ENCODE data around the gene SLC39A3. TPM values are rescaled to one million over a fixed set of nuclear protein-coding genes. Genes with fewer than 3 reads are reported as not detected.

The SLC39A3 gene
- total RNA-seq, 4 donors from 2014 or later, result 29.8 to 42.5 (median 36.2) TPM

DNA sequence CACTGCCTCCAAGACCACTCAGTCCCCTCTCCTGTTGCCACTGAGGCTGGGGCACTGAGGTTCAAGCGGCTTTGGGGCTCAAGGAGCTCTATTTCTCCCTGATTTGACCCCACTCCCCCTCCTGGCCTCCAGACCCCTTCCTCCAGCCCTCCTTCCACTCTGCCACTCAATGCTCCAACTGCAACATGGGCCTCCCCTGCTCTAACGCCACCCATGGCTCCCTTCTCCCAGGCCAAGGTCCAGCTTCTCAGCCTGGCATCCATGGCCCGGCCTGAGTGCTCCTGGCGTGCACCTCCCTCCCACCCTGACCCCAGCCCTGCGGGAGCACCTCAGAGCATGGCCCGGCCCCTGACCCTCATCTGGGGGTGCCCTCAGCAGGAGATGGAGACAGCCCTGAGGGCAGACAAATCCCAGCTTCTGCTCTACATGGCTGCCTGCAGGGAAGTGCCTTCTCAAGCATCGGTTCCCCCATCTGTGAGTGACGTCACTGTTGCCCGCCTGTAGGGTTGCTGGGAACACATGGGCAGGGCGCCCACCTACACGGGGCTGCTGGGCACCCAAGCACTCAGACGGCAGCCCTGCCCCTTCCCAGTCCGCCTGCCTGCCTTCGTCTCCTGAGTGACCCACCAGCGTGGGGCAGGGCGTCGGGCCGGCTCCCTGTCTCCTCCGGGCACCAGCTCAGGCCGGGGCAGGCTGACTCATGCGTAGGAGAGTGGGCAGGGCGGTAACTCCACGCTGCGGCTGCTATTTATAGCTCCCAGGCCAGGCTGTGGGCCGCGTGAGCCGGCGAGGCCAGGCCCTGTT lies 17.1 kb downstream of the SLC39A3 start:
- Histone ChIP-seq H3K27ac (peak overlapping the region in 1 of 4 donors; percentile 18), H3K27me3 (peaks cover 0 to 73% of the 10 kb centered on the region in 2 donors), H3K4me1 (peaks cover 0 to 41% (median 8%) of the 10 kb centered on the region in 4 donors), H3K36me3 (no peaks in the 10 kb centered on the region), H3K4me3 (no peak overlapping the region), H3K9me3 (no peaks in the 10 kb centered on the region)
- peak in 1 of 2 donors; percentile 17 for DNase-seq (ENCODE audit: low spot score in 2 of 2)
- WGBS, 2 donors, result 43 to 55% methylated on average over 9 to 20 of the region's 28 CpGs
- TF ChIP-seq CTCF (IDR thresholded peaks at IDR 0.05), result no peak
- no peak for TF ChIP-seq POLR2A (IDR thresholded peaks at IDR 0.05)
- peak in 1 of 2 donors; percentile 22 for TF ChIP-seq EP300 (IDR thresholded peaks at IDR 0.05)

DNA sequence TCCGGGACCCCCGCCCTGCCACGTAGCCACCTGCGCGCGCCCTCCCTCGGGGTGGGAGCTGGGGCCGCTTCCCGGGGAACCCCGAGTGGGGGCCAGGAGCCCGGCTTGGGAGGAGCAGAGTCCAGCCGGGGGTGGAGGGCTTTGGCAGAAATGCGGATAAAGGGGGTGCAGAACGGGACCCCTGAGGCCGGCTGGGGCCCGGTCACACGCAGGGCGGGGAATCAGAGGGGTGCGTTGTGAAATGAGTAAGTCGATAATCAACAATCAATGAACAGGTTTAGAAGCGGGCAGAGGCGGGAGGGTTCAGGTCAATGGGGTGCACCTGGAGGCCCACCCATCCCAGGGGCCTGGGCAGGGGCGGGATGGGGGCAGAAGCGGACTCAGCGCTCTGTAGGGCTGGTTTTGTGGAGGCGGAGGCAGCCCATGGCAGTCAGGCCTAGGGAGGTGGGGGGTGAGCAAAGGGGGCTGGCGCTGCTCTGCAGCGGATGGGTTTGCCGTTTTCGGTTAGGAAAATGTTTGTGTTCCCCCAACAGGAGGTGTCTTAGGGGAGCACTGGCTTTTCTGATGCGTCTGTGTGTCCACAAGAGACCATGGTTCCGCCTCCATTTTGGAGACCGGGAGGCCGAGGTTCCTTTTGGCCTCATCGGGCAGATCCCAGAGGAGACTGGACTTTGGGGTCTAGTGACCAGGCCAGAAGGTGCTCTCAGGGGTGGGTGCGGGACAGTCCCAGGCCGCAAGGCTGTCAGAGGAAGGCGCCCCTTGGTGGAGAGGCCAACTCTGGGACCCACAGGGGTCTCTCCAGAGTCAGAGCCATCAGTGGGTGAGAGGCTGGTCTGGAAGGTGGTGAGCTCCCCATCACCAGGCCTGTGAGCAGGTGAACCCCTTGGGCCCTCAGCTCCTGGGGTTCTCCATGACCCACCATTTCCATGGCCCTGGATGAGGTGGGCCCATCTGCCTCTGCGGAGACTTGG lies 18.0 kb downstream of the SLC39A3 start:
- 31 to 37% methylated on average over 34 to 36 of the region's 39 CpGs for WGBS, 2 donors
- H3K4me3 ChIP-seq, result peak overlapping the region in 1 of 4 donors; percentile 44
- no peak for TF ChIP-seq POLR2A (IDR thresholded peaks at IDR 0.05)
- TF ChIP-seq EP300 (IDR thresholded peaks at IDR 0.05), result no peak
- no peak for TF ChIP-seq CTCF (IDR thresholded peaks at IDR 0.05)

GRCh38 chr19:2720777-2721569 lies 18.8 kb downstream of the SLC39A3 start, which contains the start of gene DIRAS1:
Gene DIRAS1, minus strand, starts transcription at chr19:2721372. Its CDS starts 3,566 bp downstream, at chr19:2717806.
- 0 to 5% methylated on average over 15 to 25 of the region's 100 CpGs for WGBS, 2 donors
- no peak within 1 kb of the TSS for H3K27ac ChIP-seq
- peaks cover 0 to 56% of the 10 kb centered on the region in 2 donors for H3K27me3 ChIP-seq
- peak within 1 kb of the TSS in 2 of 4 donors; percentile 15 to 44 for H3K4me3 ChIP-seq
- no peak for DNase-seq (ENCODE audit: low spot score in 2 of 2)
- no peak for TF ChIP-seq CTCF (IDR thresholded peaks at IDR 0.05)
- no peak for TF ChIP-seq POLR2A (IDR thresholded peaks at IDR 0.05)
- TF ChIP-seq EP300 (IDR thresholded peaks at IDR 0.05), result no peak
- peaks cover 0 to 41% (median 8%) of the 10 kb centered on the region in 4 donors for H3K4me1 ChIP-seq
- no peaks in the 10 kb centered on the region for H3K36me3 ChIP-seq
- H3K9me3 ChIP-seq, result peaks cover 0 to 2% (median 0%) of the 10 kb centered on the region in 4 donors

More for the DNA sequence above, 18.0 kb downstream of the SLC39A3 start:
- no peaks in the 10 kb centered on the region for H3K9me3 ChIP-seq
- H3K27ac ChIP-seq, result no peak overlapping the region
- H3K36me3 ChIP-seq, result no peaks in the 10 kb centered on the region
- H3K4me1 ChIP-seq, result peaks cover 0 to 41% (median 8%) of the 10 kb centered on the region in 4 donors
- H3K27me3 ChIP-seq, result peaks cover 0 to 64% of the 10 kb centered on the region in 2 donors
- no peak for DNase-seq (ENCODE audit: low spot score in 2 of 2)

- DNase-seq (ENCODE audit: low spot score in 2 of 2), result no peak
- 5 to 6% methylated on average over 31 to 35 of the region's 37 CpGs for WGBS, 2 donors
- H3K36me3 ChIP-seq, result no peaks in the 10 kb centered on the region
- no peak for TF ChIP-seq POLR2A (IDR thresholded peaks at IDR 0.05)
- no peak overlapping the region for H3K27ac ChIP-seq
- H3K4me3 ChIP-seq, result peak overlapping the region in 1 of 4 donors; percentile 44
- H3K4me1 ChIP-seq, result peaks cover 0 to 41% (median 8%) of the 10 kb centered on the region in 4 donors
- H3K9me3 ChIP-seq, result peaks cover 0 to 10% (median 0%) of the 10 kb centered on the region in 4 donors
- peaks cover 0 to 48% of the 10 kb centered on the region in 2 donors for H3K27me3 ChIP-seq
Measured at GRCh38 chr19:2719920-2720776, 19.7 kb downstream of the SLC39A3 start.
